ENCODE data around the gene SRSF11. TPM values are rescaled to one million over a fixed set of nuclear protein-coding genes. Genes with fewer than 3 reads are reported as not detected.

The SRSF11 gene, protein sequence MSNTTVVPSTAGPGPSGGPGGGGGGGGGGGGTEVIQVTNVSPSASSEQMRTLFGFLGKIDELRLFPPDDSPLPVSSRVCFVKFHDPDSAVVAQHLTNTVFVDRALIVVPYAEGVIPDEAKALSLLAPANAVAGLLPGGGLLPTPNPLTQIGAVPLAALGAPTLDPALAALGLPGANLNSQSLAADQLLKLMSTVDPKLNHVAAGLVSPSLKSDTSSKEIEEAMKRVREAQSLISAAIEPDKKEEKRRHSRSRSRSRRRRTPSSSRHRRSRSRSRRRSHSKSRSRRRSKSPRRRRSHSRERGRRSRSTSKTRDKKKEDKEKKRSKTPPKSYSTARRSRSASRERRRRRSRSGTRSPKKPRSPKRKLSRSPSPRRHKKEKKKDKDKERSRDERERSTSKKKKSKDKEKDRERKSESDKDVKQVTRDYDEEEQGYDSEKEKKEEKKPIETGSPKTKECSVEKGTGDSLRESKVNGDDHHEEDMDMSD
- total RNA-seq (2021; fragmentation: NEBNext Ultra II Directional; extraction: Animal tissue kit (Norgen Biotek cat#: 25700)) (169 and 183 TPM in 2 replicates), polyA plus RNA-seq (2011; rRNA removed) (241 and 260 TPM in 2 replicates), polyA minus RNA-seq (2011; rRNA and poly(A)+ RNA removed) (345 and 368 TPM in 2 replicates)
- 231 TPM for polyA plus RNA-seq (2011; cell fraction: cytosol; rRNA removed)
- polyA plus RNA-seq (2011; cell fraction: nucleus; rRNA removed) = 438 TPM
- polyA plus RNA-seq (2012, experiment 1 of 2) = 144 to 217 TPM (median 170 TPM) in 4 replicates
- 10.2 TPM for polyA plus RNA-seq (2012, experiment 2 of 2)
- 530 TPM for polyA plus RNA-seq (2013, experiment 1 of 2)
- polyA plus RNA-seq (2013, experiment 2 of 2) = 473 TPM
- polyA minus RNA-seq (2011; cell fraction: cytosol; rRNA and poly(A)+ RNA removed) = 135 TPM
- polyA minus RNA-seq (2011; cell fraction: nucleus; rRNA and poly(A)+ RNA removed) = 339 TPM
- long read RNA-seq, experiment 1, transcript SRSF11-216 (3 exons, 784 nt) = minor isoform, 5 of 129 reads
- long read RNA-seq, experiment 1, transcript SRSF11-206 (2 exons, 3,501 nt) = major isoform, 21 of 129 reads
- long read RNA-seq, experiment 1, partial matches to known transcripts = 93 of 129 reads
- long read RNA-seq, experiment 1, other reads (novel, unspliced or antisense) = 8 of 129 reads
- long read RNA-seq, experiment 2, partial matches to known transcripts = 36 of 43 reads
- long read RNA-seq, experiment 2, other reads (novel, unspliced or antisense) = 4 of 43 reads

DNA sequence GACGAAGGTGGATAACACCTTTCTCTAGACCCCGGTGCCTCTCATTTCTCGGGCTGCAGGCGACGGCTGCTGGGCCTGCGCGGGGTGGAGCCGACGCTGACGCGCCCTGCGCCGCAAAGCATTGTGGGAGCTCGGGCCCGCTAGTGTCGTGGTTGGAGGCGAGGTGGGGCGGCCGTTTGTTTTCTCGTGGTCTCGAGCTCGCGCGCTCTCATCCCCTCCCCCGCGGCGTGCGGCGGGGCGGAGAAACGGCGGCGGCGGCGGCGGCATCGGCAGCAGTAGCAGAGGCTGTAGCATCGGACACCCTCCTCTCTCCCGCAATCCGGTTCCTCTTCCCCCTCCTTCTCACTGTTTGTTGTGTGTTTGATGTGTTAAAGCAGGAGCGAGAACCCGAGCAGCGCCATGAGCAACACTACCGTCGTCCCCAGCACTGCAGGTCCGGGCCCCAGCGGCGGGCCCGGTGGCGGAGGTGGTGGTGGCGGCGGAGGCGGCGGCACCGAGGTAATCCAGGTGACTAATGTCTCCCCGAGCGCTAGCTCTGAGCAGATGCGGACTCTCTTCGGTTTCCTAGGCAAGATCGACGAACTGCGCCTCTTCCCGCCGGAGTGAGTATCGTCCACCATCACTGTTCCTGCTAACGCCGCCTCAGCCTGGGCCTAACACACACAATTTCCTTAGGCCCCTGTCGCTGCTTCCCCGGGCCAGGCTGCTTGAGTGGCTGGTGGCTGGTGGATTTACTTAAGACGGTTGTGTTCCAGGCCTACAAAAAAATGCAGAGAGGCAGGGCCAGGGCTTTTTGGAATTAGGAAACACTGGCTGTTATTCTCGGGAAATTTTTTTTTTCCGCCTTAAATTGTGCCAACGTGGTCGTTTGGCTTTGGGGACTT lies at the start of gene SRSF11:
Gene SRSF11, plus strand, starts transcription at position 143 of the 884 bp plus-strand sequence. Its CDS starts 257 bp downstream, at position 400.
- no peak within 1 kb of the TSS for H2BK20ac ChIP-seq (ENCODE audit: low read length)
- WGBS, 2 experiments (ENCODE audit: extremely low coverage in 1 of 2, insufficient coverage in 1 of 2, insufficient read length in 1 of 2, insufficient replicate concordance in 2 of 2, low coverage in 1 of 2, low lambda C conversion rate in 2 of 2, missing lambda C conversion rate in 1 of 2) = 1% methylated on average over 62 of the region's 74 CpGs; no CpG with 5 or more reads in 1 of the 2 experiments
- ChIA-PET CTCF (ENCODE audit: partially characterized antibody) (interaction anchor here (0.7 to 1.3 kb wide), 5 partner anchors 10 to 174 kb away, joined by 3 to 6 read pairs (median 4); no protein-coding TSS in a partner anchor), POLR2A (ENCODE audit: partially characterized antibody) (interaction anchor here (0.6 to 3.1 kb wide), 20 partner anchors 8 to 1979 kb away, joined by 3 to 67 read pairs (median 3); partner anchors contain the start of genes ANKRD13C, CTH and LRRC40)
- H2BK5ac ChIP-seq (ENCODE audit: low read depth, low read length) = peak within 1 kb of the TSS; percentile 96
- H3K14ac ChIP-seq (ENCODE audit: insufficient read length) = peak within 1 kb of the TSS; percentile 17
- H2BK15ac ChIP-seq (ENCODE audit: low read length) = no peak within 1 kb of the TSS
- H4K8ac ChIP-seq (ENCODE audit: extremely low read depth, insufficient read depth, low read length) = peak within 1 kb of the TSS; percentile 96
- H3K4ac ChIP-seq (replicated peaks; ENCODE audit: insufficient read length, low read depth, low read length) = peak within 1 kb of the TSS; percentile 99
- peak within 1 kb of the TSS; percentile 82 for H3K56ac ChIP-seq (replicated peaks; ENCODE audit: insufficient read length, low read depth, low read length)
- peak within 1 kb of the TSS; percentile 98 for H4K91ac ChIP-seq (replicated peaks; ENCODE audit: insufficient read length, low read length)
- H4K5ac ChIP-seq (ENCODE audit: insufficient read length, low read depth, low read length) = peak within 1 kb of the TSS; percentile 98
- H2AFZ ChIP-seq (ENCODE audit: low read length) = peak within 1 kb of the TSS; percentile 42; the same call in 1 of the 2 replicates
- peak within 1 kb of the TSS; percentile 42; the same call in 1 of the 2 replicates for H2BK12ac ChIP-seq (ENCODE audit: low read depth, low read length)
- peak within 1 kb of the TSS; percentile 94 for H3K27ac ChIP-seq (ENCODE audit: low read depth, low read length)
- peak within 1 kb of the TSS; percentile 59 to 60 for H3K4me2 ChIP-seq (ENCODE audit: insufficient read depth in 1 of 2, low read depth in 2 of 2, low read length in 2 of 2)
- peaks cover 8 to 10% of the 10 kb centered on the region in 2 experiments for H4K20me1 ChIP-seq (replicated peaks in 1 of 2; ENCODE audit: control insufficient read depth in 1 of 2, insufficient read depth in 2 of 2, low read length in 2 of 2)
- no peak within 1 kb of the TSS; the same call in 1 of the 2 replicates for H2AK5ac ChIP-seq (ENCODE audit: low read depth, low read length)
- H3K18ac ChIP-seq (ENCODE audit: extremely low read depth, low read length) = peak within 1 kb of the TSS; percentile 99
- H3K79me1 ChIP-seq (ENCODE audit: low read depth, low read length) = no peaks in the 10 kb centered on the region
- no peaks in the 10 kb centered on the region for H3K27me3 ChIP-seq (replicated peaks in 1 of 4; ENCODE audit: control insufficient read depth in 3 of 4, extremely low read depth in 1 of 4, insufficient read depth in 3 of 4, low read length in 3 of 4)
- H3K23ac ChIP-seq (ENCODE audit: insufficient read length) = no peak within 1 kb of the TSS
- DNase-seq (ENCODE audit: low read depth in 1 of 2, low spot score in 2 of 2) (peak; percentile 73 to 98), FAIRE-seq (no peak)
- peaks cover 5 to 34% (median 15%) of the 10 kb centered on the region in 4 experiments; a peak in 7 of 8 replicates for H3K36me3 ChIP-seq (ENCODE audit: control insufficient read depth in 2 of 4, insufficient read depth in 4 of 4, low read length in 3 of 4)
- no peaks in the 10 kb centered on the region for H3K4me1 ChIP-seq (replicated peaks in 1 of 4; ENCODE audit: control insufficient read depth in 3 of 4, insufficient read depth in 4 of 4, low read length in 3 of 4)
- no peaks in the 10 kb centered on the region for H3K23me2 ChIP-seq (ENCODE audit: low read depth, low read length)
- H3K79me2 ChIP-seq (ENCODE audit: control insufficient read depth in 1 of 2, insufficient read depth in 2 of 2, low read length in 2 of 2) = peaks cover 27 to 82% of the 10 kb centered on the region in 2 experiments
- H3K4me3 ChIP-seq (ENCODE audit: extremely low read depth in 1 of 4, insufficient read depth in 2 of 4, low read depth in 3 of 4, low read length in 4 of 4) = peak within 1 kb of the TSS; percentile 92 to 95 (median 94)
- H3K9me3 ChIP-seq (ENCODE audit: insufficient read depth in 2 of 2, low read depth in 1 of 2, low read length in 1 of 2) = no peaks in the 10 kb centered on the region
- H3K9ac ChIP-seq (replicated peaks in 1 of 4; ENCODE audit: extremely low read depth in 1 of 4, low read depth in 3 of 4, low read length in 3 of 4) = peak within 1 kb of the TSS; percentile 96 to 98 (median 98)
- peak within 1 kb of the TSS; percentile 92 for H2BK120ac ChIP-seq (replicated peaks; ENCODE audit: low read depth, low read length)
- peak; percentile 92 for TF ChIP-seq TAF1 (IDR thresholded peaks at IDR 0.05; ENCODE audit: low read depth, low read length)
- 0 out of 2 replicates have a peak, but pooled peaks have one; percentile 12 for TF ChIP-seq FOSL1 (IDR thresholded peaks at IDR 0.05; ENCODE audit: insufficient read depth, low read depth, low read length)
- no peak for TF ChIP-seq CBX8 (IDR thresholded peaks at IDR 0.05; ENCODE audit: borderline replicate concordance, low read depth, low read length)
- TF ChIP-seq SIN3A (conservative IDR thresholded peaks at IDR 0.05 in 1 of 2, IDR thresholded peaks at IDR 0.05 in 1 of 2; ENCODE audit: low read depth in 1 of 2, low read length in 2 of 2) = peak in 1 of 2 experiments; percentile 67; a peak in 1 of 4 replicates
- TF ChIP-seq TBP (IDR thresholded peaks at IDR 0.05; ENCODE audit: low read depth, low read length) = peak; percentile 80
